A673 (cell line): Measurements from ENCODE around the gene CASP7. TPM values are rescaled to one million over a fixed set of nuclear protein-coding genes. Genes with fewer than 3 reads are reported as not detected.

Experiments used
- BruUV-seq: library from RNA; stranded (reverse); fragments of 400-500 nt; replicated peaks from 2 replicates; lab custom pipeline; 2021; lab: Mats Ljungman, UMichigan
- CTCF ChIA-PET: fragments of 300-600 bp; sonication (Branson Sonifier 250); formaldehyde crosslinking; loops from one replicate; lab custom pipeline; 2022; ENCODE audit warnings: antibody characterized with exemption; lab: Charles Lee
- POLR2A ChIA-PET: fragments of 300-600 bp; sonication (Branson Sonifier 250); formaldehyde crosslinking; loops from one replicate; lab custom pipeline; 2022; ENCODE audit warnings: antibody characterized with exemption; ENCODE audit not compliant: low non-redundant PET; lab: Charles Lee
- DNase-seq: peaks from one replicate; pipeline ENCODE4 v3.0.0-alpha.2; 2015; ENCODE audit warnings: low spot score
- H3K27ac ChIP-seq: fragments of 200-600 bp; sonication (generic); 2 replicates; pipeline ENCODE4 v1.5.1; 2016; ENCODE audit warnings: mixed run types, low read depth, mild to moderate bottlenecking, mixed read lengths, antibody characterized with exemption, low read length; ENCODE audit not compliant: poor library complexity, severe bottlenecking
- H3K27me3 ChIP-seq: fragments of 200-600 bp; sonication (generic); replicated peaks from 2 replicates; pipeline ENCODE4 v1.6.1; 2017; ENCODE audit warnings: mixed run types, low read depth, mild to moderate bottlenecking, mixed read lengths, antibody characterized with exemption, low read length; ENCODE audit not compliant: insufficient read depth, poor library complexity
- H3K36me3 ChIP-seq: fragments of 200-600 bp; sonication (generic); 2 replicates; pipeline ENCODE4 v1.6.1; 2016; ENCODE audit warnings: mixed run types, mild to moderate bottlenecking, mixed read lengths, antibody characterized with exemption, low read length; ENCODE audit not compliant: insufficient read depth, poor library complexity, severe bottlenecking
- H3K4me1 ChIP-seq: fragments of 200-600 bp; sonication (generic); 2 replicates; pipeline ENCODE4 v1.6.1; 2017; ENCODE audit warnings: mixed run types, mild to moderate bottlenecking, mixed read lengths, antibody characterized with exemption, low read length; ENCODE audit not compliant: insufficient read depth, poor library complexity, severe bottlenecking
- H3K4me3 ChIP-seq: fragments of 200-600 bp; sonication (generic); 2 replicates; pipeline ENCODE4 v1.5.1; 2016; ENCODE audit warnings: low read depth, mixed run types, mild to moderate bottlenecking, mixed read lengths, low read length; ENCODE audit not compliant: poor library complexity, severe bottlenecking
- H3K9me3 ChIP-seq: fragments of 200-600 bp; sonication (generic); 2 replicates; pipeline ENCODE4 v1.6.1; 2016; ENCODE audit warnings: mixed run types, low read depth, mild to moderate bottlenecking, mixed read lengths, antibody characterized with exemption, low read length; ENCODE audit not compliant: poor library complexity, severe bottlenecking
- EZH2 ChIP-seq: fragments of 200-600 bp; sonication (generic); IDR thresholded peaks from 2 replicates; pipeline ENCODE4 v1.6.1; 2017; ENCODE audit warnings: borderline replicate concordance, low read depth, mild to moderate bottlenecking, mixed read lengths, antibody characterized with exemption, low read length; ENCODE audit not compliant: poor library complexity, severe bottlenecking
- intact Hi-C: fragments of 100-400 bp; cut with micrococcal nuclease; formaldehyde crosslinking; loops from one replicate; pipeline ENCODE4 v1.10.0; 2022; ENCODE audit not compliant: unreplicated experiment
- total RNA-seq: library from RNA; stranded (reverse); gene quantifications from 2 replicates; pipeline ENCODE4 v1.2.3, GENCODE V29; 2021
- TF ChIP-seq, protein P1 (sequence below): fragments of 300-800, 200-600 bp; sonication (generic); conservative IDR thresholded peaks from 2 replicates; pipeline ENCODE4 v1.5.1; 2017; ENCODE audit warnings: low read depth, mild to moderate bottlenecking, antibody characterized with exemption, low read length, moderate library complexity, mixed read lengths

CASP7 gene
- total RNA-seq, 1 experiment from 2014 or later = 57.7 TPM

DNA sequence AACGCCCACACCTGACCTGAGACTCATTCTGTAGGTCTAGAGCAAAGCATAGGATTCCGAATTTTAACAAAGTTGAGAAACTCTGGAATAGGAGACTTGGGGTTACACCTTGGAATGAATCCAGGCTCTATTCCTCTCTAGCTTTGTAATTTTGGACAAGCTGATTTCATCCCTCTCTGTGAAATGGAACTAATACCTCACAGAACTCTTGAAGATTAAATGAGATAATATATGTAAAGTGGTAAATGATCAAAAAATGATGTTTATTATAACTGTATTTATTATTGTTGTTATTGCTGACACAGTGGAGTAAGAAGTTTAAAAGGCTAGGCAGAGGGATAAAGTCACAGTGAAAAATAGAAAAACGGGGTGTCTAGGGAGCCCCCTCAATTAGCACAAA, 32.3 kb downstream of the CASP7 start:
- ChIA-PET POLR2A (no interaction called here), CTCF (interaction anchor here (0.7 kb wide), 1 partner anchor 87 kb away, joined by 3 read pairs; no protein-coding TSS in a partner anchor)
- H3K4me1 ChIP-seq = peaks cover 56% of the 10 kb centered on the region
- peaks cover 4% of the 10 kb centered on the region for H3K36me3 ChIP-seq
- peak overlapping the region; percentile 83 for H3K27ac ChIP-seq
- intact Hi-C loops = no loop called here
- no peak for DNase-seq
- no TSS peak for BruUV-seq
- H3K9me3 ChIP-seq = no peaks in the 10 kb centered on the region
- no peaks in the 10 kb centered on the region for H3K27me3 ChIP-seq
- TF ChIP-seq, protein P1, sequence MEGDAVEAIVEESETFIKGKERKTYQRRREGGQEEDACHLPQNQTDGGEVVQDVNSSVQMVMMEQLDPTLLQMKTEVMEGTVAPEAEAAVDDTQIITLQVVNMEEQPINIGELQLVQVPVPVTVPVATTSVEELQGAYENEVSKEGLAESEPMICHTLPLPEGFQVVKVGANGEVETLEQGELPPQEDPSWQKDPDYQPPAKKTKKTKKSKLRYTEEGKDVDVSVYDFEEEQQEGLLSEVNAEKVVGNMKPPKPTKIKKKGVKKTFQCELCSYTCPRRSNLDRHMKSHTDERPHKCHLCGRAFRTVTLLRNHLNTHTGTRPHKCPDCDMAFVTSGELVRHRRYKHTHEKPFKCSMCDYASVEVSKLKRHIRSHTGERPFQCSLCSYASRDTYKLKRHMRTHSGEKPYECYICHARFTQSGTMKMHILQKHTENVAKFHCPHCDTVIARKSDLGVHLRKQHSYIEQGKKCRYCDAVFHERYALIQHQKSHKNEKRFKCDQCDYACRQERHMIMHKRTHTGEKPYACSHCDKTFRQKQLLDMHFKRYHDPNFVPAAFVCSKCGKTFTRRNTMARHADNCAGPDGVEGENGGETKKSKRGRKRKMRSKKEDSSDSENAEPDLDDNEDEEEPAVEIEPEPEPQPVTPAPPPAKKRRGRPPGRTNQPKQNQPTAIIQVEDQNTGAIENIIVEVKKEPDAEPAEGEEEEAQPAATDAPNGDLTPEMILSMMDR = no peak
- TF ChIP-seq EZH2 = no peak
- H3K4me3 ChIP-seq = no peak overlapping the region

DNA sequence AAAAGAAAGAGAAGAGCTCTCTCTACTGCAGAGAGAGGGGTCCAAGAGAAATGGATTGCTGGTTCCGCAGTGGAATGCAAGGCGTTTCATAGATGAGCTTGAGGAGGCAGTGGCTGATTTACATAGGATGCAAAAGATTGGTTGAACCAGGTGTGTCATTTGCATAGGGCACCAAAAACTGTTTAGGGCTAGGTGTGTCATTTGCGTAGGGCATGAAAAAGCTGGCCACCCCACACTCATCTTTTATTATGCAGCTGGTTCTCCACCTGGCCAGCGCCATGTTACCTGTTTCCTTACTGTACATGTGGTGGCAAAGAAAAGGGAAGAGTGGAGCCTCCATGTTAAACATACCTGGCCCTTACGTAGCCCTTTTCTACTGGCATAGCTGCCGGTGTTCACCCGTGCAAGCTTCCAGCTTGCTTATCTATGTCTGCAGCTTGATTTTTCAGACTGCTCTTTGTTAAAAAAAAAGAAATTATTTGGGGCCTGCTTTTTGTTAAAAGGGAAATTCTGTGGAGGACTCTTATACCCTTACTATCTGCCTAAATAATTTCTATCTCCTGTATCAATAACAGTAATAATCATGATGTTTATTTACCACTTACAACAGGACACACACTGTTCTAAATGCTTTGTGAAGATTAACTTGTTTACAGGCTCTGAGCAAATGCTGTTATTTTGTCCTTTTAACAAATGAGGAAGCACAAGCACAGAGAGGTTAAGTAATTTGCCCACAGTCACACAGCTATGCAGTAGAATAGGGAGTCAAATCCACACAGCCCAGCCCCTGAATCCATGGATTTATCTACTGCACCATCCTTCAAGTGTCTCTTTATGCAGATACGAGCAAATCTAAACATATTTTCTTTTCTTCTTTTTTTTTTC, 33.3 kb downstream of the CASP7 start:
- intact Hi-C loops = no loop called here
- Histone ChIP-seq H3K4me1 (peaks cover 47% of the 10 kb centered on the region), H3K27me3 (no peaks in the 10 kb centered on the region), H3K9me3 (no peaks in the 10 kb centered on the region), H3K4me3 (no peak overlapping the region), H3K36me3 (peaks cover 10% of the 10 kb centered on the region), H3K27ac (no peak overlapping the region)
- TF ChIP-seq EZH2 = no peak
- TF ChIP-seq, protein P1 = no peak
- POLR2A ChIA-PET = no interaction called here
- no TSS peak for BruUV-seq
- CTCF ChIA-PET = no interaction called here
- no peak for DNase-seq

- CTCF ChIA-PET = no interaction called here
- Histone ChIP-seq H3K9me3 (no peaks in the 10 kb centered on the region), H3K36me3 (peaks cover 10% of the 10 kb centered on the region), H3K4me3 (no peak overlapping the region), H3K27ac (no peak overlapping the region), H3K4me1 (peaks cover 40% of the 10 kb centered on the region), H3K27me3 (no peaks in the 10 kb centered on the region)
- TF ChIP-seq EZH2 = no peak
- TF ChIP-seq, protein P1 = no peak
- intact Hi-C loops = no loop called here
- POLR2A ChIA-PET = interaction anchor here (0.7 kb wide), 1 partner anchor 91 kb away, joined by 3 read pairs; no protein-coding TSS in a partner anchor
- no TSS peak for BruUV-seq
- DNase-seq = no peak
Measured at GRCh38 chr10:113713640-113713982, 33.9 kb downstream of the CASP7 start.
